KMS-11 (cell line): Measurements from ENCODE around the gene SLC38A6.

Experiments
- H2AFZ ChIP-seq: fragments of 200-600 bp; sonication (generic); 2 replicates; pipeline ENCODE4 v1.6.1; 2016; ENCODE audit warnings: antibody characterized with exemption, mixed run types, low read depth
- H3K27ac ChIP-seq: fragments of 200-600 bp; sonication (generic); 2 replicates; pipeline ENCODE4 v1.6.1; 2016; ENCODE audit warnings: mild to moderate bottlenecking, mixed run types
- H3K27me3 ChIP-seq: fragments of 200-600 bp; sonication (generic); 2 replicates; pipeline ENCODE4 v1.6.1; 2017; ENCODE audit warnings: mild to moderate bottlenecking, low read depth, mixed run types, moderate library complexity; ENCODE audit not compliant: insufficient read depth
- H3K36me3 ChIP-seq: fragments of 200-600 bp; sonication (generic); 2 replicates; pipeline ENCODE4 v1.6.1; 2017; ENCODE audit warnings: mild to moderate bottlenecking, mixed run types; ENCODE audit not compliant: insufficient read depth
- H3K4me1 ChIP-seq: fragments of 200-600 bp; sonication (generic); 2 replicates; pipeline ENCODE4 v1.6.1; 2016; ENCODE audit warnings: mild to moderate bottlenecking, low read depth, mixed run types; ENCODE audit not compliant: poor library complexity, severe bottlenecking
- H3K4me2 ChIP-seq: fragments of 200-600 bp; sonication (generic); 2 replicates; pipeline ENCODE4 v1.7.0; 2016; ENCODE audit warnings: mild to moderate bottlenecking, mixed run types
- H3K4me3 ChIP-seq: fragments of 200-600 bp; sonication (generic); IDR thresholded peaks from 2 replicates; pipeline ENCODE4 v1.6.1; 2017; ENCODE audit warnings: low read depth, low read length, mixed read lengths; ENCODE audit not compliant: insufficient read depth
- H3K79me2 ChIP-seq: fragments of 200-600 bp; sonication (generic); 2 replicates; pipeline ENCODE4 v1.6.1; 2016; ENCODE audit warnings: low read depth, mixed run types; ENCODE audit not compliant: insufficient read depth
- H3K9ac ChIP-seq: fragments of 200-600 bp; sonication (generic); 2 replicates; pipeline ENCODE4 v1.6.1; 2016; ENCODE audit warnings: mild to moderate bottlenecking, mixed run types
- H4K20me1 ChIP-seq: fragments of 200-600 bp; sonication (generic); 2 replicates; pipeline ENCODE4 v1.6.1; 2016; ENCODE audit warnings: mild to moderate bottlenecking, mixed run types; ENCODE audit not compliant: insufficient read depth
- TF ChIP-seq, protein P1 (sequence below): fragments of 200-600 bp; sonication (generic); conservative IDR thresholded peaks from 2 replicates; pipeline ENCODE4 v1.6.1; 2017; ENCODE audit warnings: low read depth, mild to moderate bottlenecking, antibody characterized with exemption, low read length, moderate library complexity, mixed read lengths

The SLC38A6 gene

DNA sequence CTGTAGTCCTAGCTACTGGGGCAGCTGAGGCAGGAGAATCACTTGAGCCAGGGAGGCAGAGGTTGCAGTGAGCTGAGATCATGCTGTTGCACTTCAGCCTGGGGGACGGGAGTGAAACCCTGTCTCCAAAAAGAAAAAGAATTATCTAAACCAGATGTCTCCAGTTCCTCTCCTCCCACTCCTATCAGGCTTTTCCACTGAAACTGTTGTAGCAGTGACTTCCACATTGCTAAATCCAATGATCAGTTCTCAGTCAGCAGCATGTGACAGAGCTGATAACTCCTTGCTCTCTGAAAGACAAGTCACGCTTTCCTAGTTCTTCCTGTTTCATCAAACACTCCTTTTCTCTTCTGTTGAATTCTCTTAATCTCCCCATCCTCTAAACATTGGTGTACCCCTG lies 8.6 kb downstream of the SLC38A6 start:
- no peak overlapping the region for H2AFZ ChIP-seq
- no peak overlapping the region for H3K4me3 ChIP-seq
- no peaks in the 10 kb centered on the region for H3K4me1 ChIP-seq
- no peaks in the 10 kb centered on the region for H3K79me2 ChIP-seq
- no peak overlapping the region for H3K4me2 ChIP-seq
- no peak overlapping the region for H3K27ac ChIP-seq
- H3K36me3 ChIP-seq = no peaks in the 10 kb centered on the region
- TF ChIP-seq, protein P1, sequence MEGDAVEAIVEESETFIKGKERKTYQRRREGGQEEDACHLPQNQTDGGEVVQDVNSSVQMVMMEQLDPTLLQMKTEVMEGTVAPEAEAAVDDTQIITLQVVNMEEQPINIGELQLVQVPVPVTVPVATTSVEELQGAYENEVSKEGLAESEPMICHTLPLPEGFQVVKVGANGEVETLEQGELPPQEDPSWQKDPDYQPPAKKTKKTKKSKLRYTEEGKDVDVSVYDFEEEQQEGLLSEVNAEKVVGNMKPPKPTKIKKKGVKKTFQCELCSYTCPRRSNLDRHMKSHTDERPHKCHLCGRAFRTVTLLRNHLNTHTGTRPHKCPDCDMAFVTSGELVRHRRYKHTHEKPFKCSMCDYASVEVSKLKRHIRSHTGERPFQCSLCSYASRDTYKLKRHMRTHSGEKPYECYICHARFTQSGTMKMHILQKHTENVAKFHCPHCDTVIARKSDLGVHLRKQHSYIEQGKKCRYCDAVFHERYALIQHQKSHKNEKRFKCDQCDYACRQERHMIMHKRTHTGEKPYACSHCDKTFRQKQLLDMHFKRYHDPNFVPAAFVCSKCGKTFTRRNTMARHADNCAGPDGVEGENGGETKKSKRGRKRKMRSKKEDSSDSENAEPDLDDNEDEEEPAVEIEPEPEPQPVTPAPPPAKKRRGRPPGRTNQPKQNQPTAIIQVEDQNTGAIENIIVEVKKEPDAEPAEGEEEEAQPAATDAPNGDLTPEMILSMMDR = no peak
- H3K9ac ChIP-seq = no peak overlapping the region
- H3K27me3 ChIP-seq = no peaks in the 10 kb centered on the region
- H4K20me1 ChIP-seq = no peaks in the 10 kb centered on the region

DNA sequence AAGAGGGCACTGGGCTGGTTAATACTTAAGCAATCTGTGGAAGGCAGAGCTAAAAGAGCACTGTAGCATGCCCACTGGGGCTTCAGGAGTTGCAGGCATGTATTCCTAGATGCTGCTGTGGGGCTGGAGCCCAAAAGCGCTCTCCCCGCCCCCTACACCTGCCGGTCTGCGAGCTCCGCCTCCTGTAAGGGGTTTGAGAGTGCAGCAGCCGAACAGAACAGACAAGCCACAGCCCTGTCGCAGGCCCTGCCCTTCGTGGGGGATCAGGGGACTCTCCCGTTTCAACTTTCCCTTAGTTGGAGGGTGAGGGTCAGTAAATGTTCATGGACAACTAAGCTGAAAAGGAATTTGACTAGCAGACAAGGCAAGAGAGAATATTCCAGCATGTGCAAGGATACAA lies 17.6 kb downstream of the SLC38A6 start:
- no peaks in the 10 kb centered on the region for H3K36me3 ChIP-seq
- no peaks in the 10 kb centered on the region for H3K27me3 ChIP-seq
- no peaks in the 10 kb centered on the region for H4K20me1 ChIP-seq
- no peak overlapping the region for H2AFZ ChIP-seq
- no peaks in the 10 kb centered on the region for H3K79me2 ChIP-seq
- no peaks in the 10 kb centered on the region for H3K4me1 ChIP-seq
- TF ChIP-seq, protein P1 = no peak
- H3K9ac ChIP-seq = no peak overlapping the region
- H3K4me2 ChIP-seq = no peak overlapping the region
- H3K27ac ChIP-seq = no peak overlapping the region
- no peak overlapping the region for H3K4me3 ChIP-seq

DNA sequence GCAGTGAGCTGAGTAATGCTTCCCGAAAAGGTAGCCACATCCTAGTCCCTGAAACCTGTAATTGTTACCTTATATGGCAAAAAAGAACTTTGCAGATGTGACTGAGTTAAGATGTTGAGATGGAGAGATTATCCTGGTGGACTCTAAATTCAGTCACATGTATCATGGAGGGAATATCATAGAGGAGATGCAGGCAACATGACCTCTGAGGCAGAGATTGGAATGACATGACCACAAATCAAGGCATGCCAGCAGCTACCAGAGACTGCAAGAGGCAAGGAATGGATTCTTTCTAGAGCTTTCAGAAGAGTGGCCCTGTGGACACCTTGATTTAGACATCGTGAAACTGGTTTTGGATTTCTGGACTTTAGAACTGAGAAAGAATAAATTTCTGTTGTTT lies 18.5 kb downstream of the SLC38A6 start:
- no peaks in the 10 kb centered on the region for H4K20me1 ChIP-seq
- H3K4me2 ChIP-seq = no peak overlapping the region

DNA sequence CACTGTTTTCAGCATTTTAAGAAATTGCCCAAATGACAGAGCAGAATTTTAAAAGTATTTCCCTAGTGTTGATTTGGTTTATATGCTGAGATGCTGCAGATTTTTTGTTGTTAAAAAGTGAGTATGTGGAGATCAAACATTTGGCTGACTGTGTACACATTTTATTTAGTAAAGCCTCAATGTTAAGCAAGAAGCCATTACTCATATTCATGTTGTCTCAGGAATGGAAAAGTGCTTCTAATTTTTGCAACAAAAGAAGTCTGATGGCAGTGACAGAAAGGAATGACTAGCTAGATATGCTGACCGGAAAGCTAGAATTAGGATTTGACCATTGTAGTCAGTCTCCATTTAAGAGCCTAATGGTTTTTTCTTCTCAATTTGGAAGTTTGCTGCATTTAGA lies 22.5 kb downstream of the SLC38A6 start:
- Histone ChIP-seq H4K20me1 (no peaks in the 10 kb centered on the region), H3K9ac (no peak overlapping the region), H3K79me2 (no peaks in the 10 kb centered on the region), H3K4me3 (no peak overlapping the region), H3K4me2 (no peak overlapping the region), H3K4me1 (no peaks in the 10 kb centered on the region), H3K36me3 (no peaks in the 10 kb centered on the region), H3K27me3 (no peaks in the 10 kb centered on the region), H2AFZ (no peak overlapping the region), H3K27ac (no peak overlapping the region)
- TF ChIP-seq, protein P1 = no peak

More for the DNA sequence above, 18.5 kb downstream of the SLC38A6 start:
- Histone ChIP-seq H3K27ac (no peak overlapping the region), H3K79me2 (no peaks in the 10 kb centered on the region), H3K27me3 (no peaks in the 10 kb centered on the region), H3K9ac (no peak overlapping the region), H3K36me3 (no peaks in the 10 kb centered on the region), H2AFZ (no peak overlapping the region), H3K4me1 (no peaks in the 10 kb centered on the region), H3K4me3 (no peak overlapping the region)
- TF ChIP-seq, protein P1 = no peak

DNA sequence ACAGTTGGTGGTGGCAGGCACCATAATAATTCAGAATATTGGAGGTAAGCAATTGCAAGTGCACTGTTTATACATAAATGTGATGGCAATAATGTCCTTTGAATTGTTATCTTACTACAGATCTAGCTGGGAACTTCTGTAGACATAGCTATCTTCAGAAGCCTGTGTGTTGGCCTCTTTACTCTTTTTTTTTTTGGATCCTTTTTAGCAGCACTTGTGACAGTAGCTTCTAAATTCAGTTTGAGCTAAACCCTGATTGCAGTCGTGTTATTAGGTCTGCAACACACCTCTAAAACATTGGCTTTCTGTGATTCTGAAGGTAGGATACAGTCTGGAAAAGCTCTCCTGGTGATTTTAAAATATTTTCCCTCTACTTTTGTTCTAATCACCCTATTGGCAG lies 38.5 kb downstream of the SLC38A6 start:
- TF ChIP-seq, protein P1 = no peak
- Histone ChIP-seq H3K4me3 (no peak overlapping the region), H2AFZ (no peak overlapping the region), H3K4me1 (no peaks in the 10 kb centered on the region), H3K27me3 (no peaks in the 10 kb centered on the region), H3K9ac (no peak overlapping the region), H3K36me3 (no peaks in the 10 kb centered on the region), H4K20me1 (no peaks in the 10 kb centered on the region), H3K4me2 (no peak overlapping the region), H3K79me2 (no peaks in the 10 kb centered on the region), H3K27ac (no peak overlapping the region)
